Measurements from ENCODE around the gene CR2. TPM values are rescaled to one million over a fixed set of nuclear protein-coding genes. Genes with fewer than 3 reads are reported as not detected.

CR2 gene
- total RNA-seq = under 1 TPM in 2 of 4 donors, not detected in 2; 0.12 to 0.46 TPM

GRCh38 chr1:207454046-207454964 lies at the start of gene CR2:
TSS of gene CR2 (plus strand) at chr1:207454328. CDS start at chr1:207454419, 91 bp downstream.
- TF ChIP-seq CTCF (IDR thresholded peaks at IDR 0.05) = no peak
- no peak for DNase-seq (ENCODE audit: low spot score)
- ATAC-seq (ENCODE audit: low FRiP score) = peak; percentile 82

GRCh38 chr1:207404849-207405525 lies 49.1 kb upstream of the CR2 start:
- ATAC-seq (ENCODE audit: low FRiP score) (no peak), DNase-seq (ENCODE audit: low spot score) (no peak)
- TF ChIP-seq CTCF (IDR thresholded peaks at IDR 0.05) = peak in 1 of 3 donors; percentile 50

DNA sequence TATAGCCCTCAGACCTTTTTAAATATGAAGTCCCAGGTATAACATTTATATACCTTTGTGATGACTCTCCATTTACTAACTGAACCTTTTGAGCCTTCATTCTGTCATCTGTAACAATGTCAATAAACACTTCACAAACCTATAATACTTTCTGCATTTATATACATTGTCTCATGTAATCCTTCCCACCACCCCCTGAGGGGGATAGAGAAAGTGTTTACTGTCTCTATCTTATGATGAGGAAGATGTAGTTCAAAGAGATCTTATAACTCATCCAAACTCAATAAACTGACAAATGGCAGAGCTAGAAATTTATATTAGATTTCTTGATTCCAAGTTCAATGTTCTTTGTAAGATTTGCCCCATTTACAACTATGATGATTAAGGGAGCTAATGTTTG lies 48.3 kb upstream of the CR2 start:
- TF ChIP-seq CTCF (IDR thresholded peaks at IDR 0.05) = no peak
- ATAC-seq (ENCODE audit: low FRiP score) = no peak
- DNase-seq (ENCODE audit: low spot score) = no peak

GRCh38 chr1:207407655-207408260 lies 46.4 kb upstream of the CR2 start:
- no peak for TF ChIP-seq CTCF (IDR thresholded peaks at IDR 0.05)

GRCh38 chr1:207412845-207413244 lies 41.3 kb upstream of the CR2 start:
- no peak for ATAC-seq (ENCODE audit: low FRiP score)

More at GRCh38 chr1:207407655-207408260, 46.4 kb upstream of the CR2 start:
- DNase-seq (ENCODE audit: low spot score) (no peak), ATAC-seq (ENCODE audit: low FRiP score) (peak; percentile 78)

GRCh38 chr1:207414606-207415108 lies 39.5 kb upstream of the CR2 start:
- no peak for TF ChIP-seq CTCF (IDR thresholded peaks at IDR 0.05)
- DNase-seq (ENCODE audit: low spot score) (no peak), ATAC-seq (ENCODE audit: low FRiP score) (no peak)

More at GRCh38 chr1:207412845-207413244, 41.3 kb upstream of the CR2 start:
- no peak for DNase-seq (ENCODE audit: low spot score)
- TF ChIP-seq CTCF (IDR thresholded peaks at IDR 0.05) = no peak
